Left renal pelvis (tissue), 4 donors: Measurements from ENCODE around the gene MED13L. TPM values are rescaled to one million over a fixed set of nuclear protein-coding genes. Genes with fewer than 3 reads are reported as not detected.
A peak's percentile ranks its signal among the peaks of the same experiment; 100 is the strongest.
"Not testable (repeated sequence)": the region's sequence is repeated elsewhere in the genome, so short reads cannot be mapped to it uniquely, and the experiment has no call there.

Experiments used
- DNase-seq, 4 donors: peaks; one replicate each; pipeline ENCODE4 v3.0.0-alpha.2; 2013; ENCODE audit warnings: low read depth in 4 of 4, low spot score in 3 of 4
- polyA plus RNA-seq, 4 donors: library from polyadenylated mRNA; unstranded; fragments of 120-200 nt; gene quantifications; one replicate each; pipeline ENCODE4 v1.2.1, GENCODE V29; 2013; ENCODE audit not compliant: insufficient read length in 4 of 4

Gene MED13L
- polyA plus RNA-seq, 4 donors = 75.8 to 90.8 (median 87.4) TPM

- DNase-seq = no peak
Observed at GRCh38 chr12:116037941-116038837, 239.3 kb downstream of the MED13L start.

GRCh38 chr12:116033765-116034164 lies 243.7 kb downstream of the MED13L start:
- no peak for DNase-seq

- not testable (repeated sequence) for DNase-seq
Observed at GRCh38 chr12:116031624-116032023, 245.9 kb downstream of the MED13L start.

- no peak for DNase-seq
Observed at GRCh38 chr12:116028619-116029018, 248.9 kb downstream of the MED13L start.

- no peak for DNase-seq
Observed at GRCh38 chr12:116027551-116027821, 250.0 kb downstream of the MED13L start.

GRCh38 chr12:116026768-116027550 lies 250.5 kb downstream of the MED13L start:
- DNase-seq = no peak

- no peak for DNase-seq
Observed at GRCh38 chr12:116026346-116026745, 251.1 kb downstream of the MED13L start.

GRCh38 chr12:116024769-116025168 lies 252.7 kb downstream of the MED13L start:
- no peak for DNase-seq

GRCh38 chr12:116019415-116019814 lies 258.1 kb downstream of the MED13L start:
- no peak for DNase-seq

- DNase-seq = no peak
Observed at GRCh38 chr12:116018282-116018681, 259.2 kb downstream of the MED13L start.

GRCh38 chr12:116015525-116015924 lies 262.0 kb downstream of the MED13L start:
- DNase-seq = no peak

GRCh38 chr12:116012757-116013156 lies 264.7 kb downstream of the MED13L start:
- no peak for DNase-seq

GRCh38 chr12:116011217-116011616 lies 266.3 kb downstream of the MED13L start:
- no peak for DNase-seq

- no peak for DNase-seq
Observed at GRCh38 chr12:116010467-116010866, 267.0 kb downstream of the MED13L start.

GRCh38 chr12:116009805-116010204 lies 267.7 kb downstream of the MED13L start:
- no peak for DNase-seq

- no peak for DNase-seq
Observed at GRCh38 chr12:116006141-116006540, 271.4 kb downstream of the MED13L start.

- no peak for DNase-seq
Observed at GRCh38 chr12:116002890-116003536, 274.5 kb downstream of the MED13L start.

- DNase-seq = no peak
Observed at GRCh38 chr12:116000252-116000651, 277.2 kb downstream of the MED13L start.

- no peak for DNase-seq
Observed at GRCh38 chr12:115999582-115999981, 277.9 kb downstream of the MED13L start.

- DNase-seq = no peak
Observed at GRCh38 chr12:115998794-115999478, 278.6 kb downstream of the MED13L start.

GRCh38 chr12:115998119-115998633 lies 279.3 kb downstream of the MED13L start:
- DNase-seq = peak in 3 of 4 donors; percentile 23 to 41 (median 26)
